IMR-90 (cell line): ENCODE measurements around the gene MRPL32. TPM values are rescaled to one million over a fixed set of nuclear protein-coding genes. Genes with fewer than 3 reads are reported as not detected.

Experiments
- ATAC-seq: fragments of 200-7000 bp; cut with Tn5 transposase; 2 replicates; pipeline ENCODE4 v1.9.1; 2020; ENCODE audit warnings: low read depth, mild to moderate bottlenecking, moderate library complexity
- BruUV-seq: library from RNA; stranded (reverse); fragments of 400-500 nt; replicated peaks from 2 replicates; lab custom pipeline; 2021; lab: Mats Ljungman, UMichigan
- CTCF ChIA-PET: fragments of 300-600 bp; formaldehyde crosslinking; extraction: SDS; loops from one replicate; lab custom pipeline; 2021; ENCODE audit warnings: antibody characterized with exemption; lab: Yijun Ruan, JAX
- POLR2A ChIA-PET: fragments of 300-600 bp; sonication (Branson Sonifier 250); formaldehyde crosslinking; loops from one replicate; lab custom pipeline; 2022; ENCODE audit warnings: antibody characterized with exemption; ENCODE audit not compliant: unreplicated experiment; lab: Charles Lee
- DNase-seq: peaks from one replicate; pipeline ENCODE4 v3.0.0; 2013
- H2AFZ ChIP-seq: replicated peaks from 2 replicates; pipeline ENCODE3; 2013; ENCODE audit warnings: low read length, mild to moderate bottlenecking; ENCODE audit not compliant: poor library complexity
- H2AK5ac ChIP-seq: 2 replicates; pipeline ENCODE4 v1.6.1; 2013; ENCODE audit warnings: low read depth, low read length, inconsistent platforms
- H2AK9ac ChIP-seq: replicated peaks from 2 replicates; pipeline ENCODE3; 2013; ENCODE audit warnings: mild to moderate bottlenecking, low read depth, low read length, moderate library complexity; ENCODE audit not compliant: poor library complexity
- H2BK120ac ChIP-seq: 2 replicates; pipeline ENCODE4 v1.6.1; 2013; ENCODE audit warnings: low read depth, low read length, inconsistent platforms
- H2BK15ac ChIP-seq: 3 replicates; pipeline ENCODE4 v1.6.1; 2013; ENCODE audit warnings: low read depth, low read length, inconsistent platforms
- H2BK20ac ChIP-seq: 2 replicates; pipeline ENCODE4 v1.6.1; 2013; ENCODE audit warnings: low read depth, mild to moderate bottlenecking, inconsistent platforms, low read length, moderate library complexity
- H2BK5ac ChIP-seq: 2 replicates; pipeline ENCODE4 v1.6.1; 2013; ENCODE audit warnings: mild to moderate bottlenecking, low read depth, low read length, inconsistent platforms; ENCODE audit not compliant: poor library complexity, severe bottlenecking
- H3K14ac ChIP-seq: replicated peaks from 2 replicates; pipeline ENCODE4 v1.6.1; 2013; ENCODE audit warnings: low read depth, low read length, inconsistent platforms
- H3K18ac ChIP-seq: 2 replicates; pipeline ENCODE4 v1.6.1; 2013; ENCODE audit warnings: low read depth, low read length, control low read depth
- H3K23ac ChIP-seq: 2 replicates; pipeline ENCODE4 v1.6.1; 2013; ENCODE audit warnings: low read depth, low read length, inconsistent platforms
- H3K27ac ChIP-seq: 2 replicates; pipeline ENCODE4 v1.5.1; 2013; ENCODE audit warnings: mild to moderate bottlenecking, control low read depth, low read length; ENCODE audit not compliant: insufficient read depth
- H3K27me3 ChIP-seq: 2 replicates; pipeline ENCODE4 v1.6.1; 2013; ENCODE audit warnings: low read length; ENCODE audit not compliant: control insufficient read depth, insufficient read depth
- H3K36me3 ChIP-seq: 2 replicates; pipeline ENCODE4 v1.6.1; 2013; ENCODE audit warnings: low read length, mixed read lengths; ENCODE audit not compliant: control insufficient read depth, insufficient read depth
- H3K4ac ChIP-seq: 2 replicates; pipeline ENCODE4 v1.6.1; 2013; ENCODE audit warnings: low read depth, low read length, inconsistent platforms
- H3K4me1 ChIP-seq: 2 replicates; pipeline ENCODE4 v1.6.1; 2013; ENCODE audit warnings: low read length, mixed read lengths; ENCODE audit not compliant: control insufficient read depth, insufficient read depth
- H3K4me2 ChIP-seq: 2 replicates; pipeline ENCODE4 v1.6.1; 2013; ENCODE audit warnings: low read depth, mild to moderate bottlenecking, control low read depth, low read length, moderate library complexity
- H3K4me3 ChIP-seq: 2 replicates; pipeline ENCODE4 v1.5.1; 2013; ENCODE audit warnings: low read depth, mild to moderate bottlenecking, control low read depth, low read length, moderate library complexity; ENCODE audit not compliant: insufficient read depth
- H3K56ac ChIP-seq: 2 replicates; pipeline ENCODE4 v1.6.1; 2013; ENCODE audit warnings: low read length, inconsistent platforms; ENCODE audit not compliant: insufficient read depth; ENCODE audit errors: extremely low read depth
- H3K79me1 ChIP-seq, 2 experiments: 2 replicates each; pipeline ENCODE4 v1.6.1; 2013; ENCODE audit warnings: low read length in 2 of 2, inconsistent platforms in 1 of 2, low read depth in 1 of 2
- H3K9ac ChIP-seq: 2 replicates; pipeline ENCODE4 v1.6.1; 2013; ENCODE audit warnings: low read depth, low read length, control low read depth
- H3K9me1 ChIP-seq: 2 replicates; pipeline ENCODE4 v1.6.1; 2013; ENCODE audit warnings: low read length, inconsistent platforms; ENCODE audit not compliant: insufficient read depth
- H3K9me3 ChIP-seq: 2 replicates; pipeline ENCODE4 v1.6.1; 2013; ENCODE audit warnings: low read length; ENCODE audit not compliant: control insufficient read depth, insufficient read depth
- H4K20me1 ChIP-seq: 2 replicates; pipeline ENCODE4 v1.6.1; 2013; ENCODE audit warnings: low read length, inconsistent platforms; ENCODE audit not compliant: insufficient read depth
- H4K5ac ChIP-seq: 2 replicates; pipeline ENCODE4 v1.6.1; 2013; ENCODE audit warnings: mild to moderate bottlenecking, low read depth, low read length, control low read depth
- H4K8ac ChIP-seq, 2 experiments: 2 replicates each; pipeline ENCODE4 v1.6.1; 2013; ENCODE audit warnings: low read depth in 2 of 2, low read length in 2 of 2, control low read depth in 1 of 2, inconsistent platforms in 1 of 2
- H4K91ac ChIP-seq: 2 replicates; pipeline ENCODE4 v1.6.1; 2013; ENCODE audit warnings: low read depth, low read length, inconsistent platforms; ENCODE audit not compliant: insufficient read depth
- CEBPB ChIP-seq: IDR thresholded peaks from 2 replicates; pipeline ENCODE4 v1.6.1; 2012; ENCODE audit warnings: low read depth, low read length, improper control_type of control experiment
- CHD1 ChIP-seq: IDR thresholded peaks from 2 replicates; pipeline ENCODE4 v1.6.1; 2012; ENCODE audit warnings: low read depth, low read length, improper control_type of control experiment
- CTCF ChIP-seq: conservative IDR thresholded peaks from 2 replicates; pipeline ENCODE4 v1.5.1; 2012; ENCODE audit warnings: mild to moderate bottlenecking, low read depth, low read length, improper control_type of control experiment
- MXI1 ChIP-seq: IDR thresholded peaks from 2 replicates; pipeline ENCODE4 v1.6.1; 2012; ENCODE audit warnings: low read depth, mild to moderate bottlenecking, low read length, moderate library complexity, borderline replicate concordance
- NFE2L2 ChIP-seq: fragments of 150-350 bp; IDR thresholded peaks from 2 replicates; pipeline ENCODE4 v1.6.1; 2016; ENCODE audit warnings: low read depth, mild to moderate bottlenecking, low read length
- POLR2A ChIP-seq: IDR thresholded peaks from 2 replicates; pipeline ENCODE4 v1.6.1; 2012; ENCODE audit warnings: mild to moderate bottlenecking, low read depth, low read length
- RAD21 ChIP-seq: IDR thresholded peaks from 2 replicates; pipeline ENCODE4 v1.6.1; 2012; ENCODE audit warnings: low read length, improper control_type of control experiment
- RCOR1 ChIP-seq: IDR thresholded peaks from 2 replicates; pipeline ENCODE4 v1.6.1; 2012; ENCODE audit warnings: mild to moderate bottlenecking, low read length, improper control_type of control experiment; ENCODE audit not compliant: insufficient replicate concordance
- RFX5 ChIP-seq: IDR thresholded peaks from 2 replicates; pipeline ENCODE4 v1.8.0; 2012; ENCODE audit warnings: low read depth, mild to moderate bottlenecking, low read length, moderate library complexity
- USF2 ChIP-seq: fragments of 150-350 bp; IDR thresholded peaks from 2 replicates; pipeline ENCODE4 v1.6.1; 2017; ENCODE audit warnings: mild to moderate bottlenecking, antibody characterized with exemption, low read length, low read depth
- WGBS, 2 experiments: methylation state at CpG; one replicate each; pipeline versions ENCODE4 v1.1.5 to v1.1.7; 2013; ENCODE audit warnings: missing lambda C conversion rate in 2 of 2; ENCODE audit not compliant: insufficient read length in 1 of 2; ENCODE audit errors: extremely low coverage in 2 of 2; 5-methylcytosine and 5-hydroxymethylcytosine counted together
- dilution Hi-C: fragments of 300-500 bp; cut with HindIII; formaldehyde crosslinking; loops from one replicate; pipeline ENCODE4 v1.14.3; 2018; ENCODE audit warnings: low sequenced_read_pairs; ENCODE audit not compliant: unreplicated experiment
- in situ Hi-C: fragments of 300-500 bp; cut with MboI; formaldehyde crosslinking; loops from 3 replicates; pipeline ENCODE4 v1.14.3; 2019; ENCODE audit warnings: low sequenced_read_pairs, inconsistent platforms, mixed read lengths
- intact Hi-C: fragments of 100-400 bp; cut with micrococcal nuclease; formaldehyde crosslinking; loops from 2 replicates; pipeline ENCODE4 v1.10.0; 2022
- polyA plus RNA-seq, 3 experiments: library from polyadenylated mRNA; depleted of rRNA; stranded (reverse); fragments of >200 nt; gene quantifications; 2 replicates each; pipeline ENCODE4 v1.2.3, GENCODE V29; 2012; ENCODE audit warnings: low replicate concordance in 1 of 3
- total RNA-seq: library from RNA; depleted of rRNA; stranded (reverse); fragments of >200 nt; gene quantifications from 2 replicates; pipeline ENCODE4 v1.2.3, GENCODE V29; 2012

MRPL32 gene
- total and polyA plus RNA-seq, 2 of the 4 experiments (the other 2 are of a cell fraction): 42.3 to 75.3 TPM

GRCh38 chr7:42960762-42961161 is 28.6 kb downstream of the MRPL32 start:
- H3K4me3 ChIP-seq: no peak overlapping the region
- H3K56ac ChIP-seq: no peak overlapping the region
- H3K27ac ChIP-seq: no peak overlapping the region
- ChIA-PET CTCF (no interaction called here), POLR2A (no interaction called here)
- no peaks in the 10 kb centered on the region for H3K9me1 ChIP-seq
- TF ChIP-seq USF2 (no peak), MXI1 (no peak), CEBPB (no peak), POLR2A (no peak), CHD1 (no peak), NFE2L2 (no peak), CTCF (no peak), RAD21 (no peak), RFX5 (no peak), RCOR1 (no peak)
- no peaks in the 10 kb centered on the region for H3K4me1 ChIP-seq
- H3K79me1 ChIP-seq: no peaks in the 10 kb centered on the region
- peaks cover 7% of the 10 kb centered on the region for H3K27me3 ChIP-seq
- no peak overlapping the region for H4K8ac ChIP-seq
- no peak overlapping the region for H3K4me2 ChIP-seq
- dilution Hi-C loops: no loop called here
- H4K91ac ChIP-seq: no peak overlapping the region
- in situ Hi-C loops: no loop called here
- DNase-seq (no peak), ATAC-seq (no peak)
- no peak overlapping the region for H3K23ac ChIP-seq
- no peak overlapping the region for H4K5ac ChIP-seq
- intact Hi-C loops: no loop called here
- H3K9ac ChIP-seq: no peak overlapping the region
- no peak overlapping the region for H2AK5ac ChIP-seq
- no peak overlapping the region for H3K4ac ChIP-seq
- no peaks in the 10 kb centered on the region for H3K36me3 ChIP-seq
- no peak overlapping the region for H2AFZ ChIP-seq
- H2BK120ac ChIP-seq: no peak overlapping the region
- no TSS peak for BruUV-seq
- no peak overlapping the region for H3K18ac ChIP-seq
- H2AK9ac ChIP-seq: no peak overlapping the region
- no peak overlapping the region for H2BK20ac ChIP-seq
- H3K14ac ChIP-seq: no peak overlapping the region
- H3K9me3 ChIP-seq: no peaks in the 10 kb centered on the region
- 80% methylated on average over 1 of the region's 2 CpGs; no CpG with 5 or more reads in 1 of the 2 experiments for WGBS, 2 experiments
- H2BK15ac ChIP-seq: no peak overlapping the region
- H2BK5ac ChIP-seq: no peak overlapping the region
- H4K20me1 ChIP-seq: no peaks in the 10 kb centered on the region
